T47D (cell line): ENCODE data around the gene MGAM2.

Source experiments
- DNase-seq, 2 experiments: peaks; one replicate each; pipeline versions ENCODE4 v3.0.0 to v3.0.0-alpha.2; 2011 to 2012; ENCODE audit warnings: low read depth in 1 of 2, low spot score in 1 of 2
- JUND ChIP-seq: IDR thresholded peaks from 2 replicates; pipeline ENCODE4 v1.6.1; 2012; ENCODE audit warnings: low read depth
- in situ Hi-C: cut with HindIII; loops from 2 replicates; pipeline ENCODE4 v1.10.0; 2016; ENCODE audit warnings: low sequenced_read_pairs, low pct_unique_long_range_greater_than_20kb

Gene MGAM2

DNA sequence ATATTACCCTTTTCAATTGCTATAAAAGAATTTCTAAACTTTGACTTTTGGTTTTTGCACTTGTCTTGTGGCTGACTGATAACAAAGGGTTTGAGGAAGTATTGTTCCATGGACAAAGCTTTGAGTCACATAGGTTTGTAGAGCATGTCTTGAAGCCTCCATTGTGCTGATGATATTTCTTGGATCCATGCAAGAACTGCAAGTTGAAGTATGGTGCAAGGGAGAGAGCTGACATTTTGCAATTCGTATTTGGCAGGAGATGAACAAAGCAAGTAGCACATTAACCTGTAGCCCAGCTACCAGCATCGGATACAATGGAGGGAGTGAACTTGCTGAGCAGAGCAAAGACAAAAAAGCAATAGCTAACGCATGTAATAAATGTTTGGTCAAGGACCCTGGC is 23.4 kb downstream of the MGAM2 start:
- no peak for TF ChIP-seq JUND
- no peak for DNase-seq
- in situ Hi-C loops, result no loop called here

DNA sequence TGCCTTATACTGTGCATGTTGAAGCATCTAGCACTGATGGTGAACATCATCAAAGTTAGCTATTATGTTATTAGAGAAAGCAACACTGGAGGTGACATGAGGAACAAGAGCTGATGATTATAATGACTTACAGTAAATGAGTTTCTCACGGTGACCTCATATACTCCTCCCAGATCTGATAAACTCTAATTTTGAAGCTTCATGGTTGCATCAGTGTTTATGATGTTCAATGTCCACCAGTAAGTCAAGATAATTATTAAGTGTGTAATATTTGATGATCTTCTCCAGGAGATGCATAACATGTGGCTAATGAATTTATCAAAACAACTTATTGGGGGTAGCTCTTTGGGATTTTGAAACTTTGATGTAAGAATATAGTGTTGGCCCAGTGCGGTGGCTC is 27.5 kb downstream of the MGAM2 start:
- in situ Hi-C loops, result no loop called here
- no peak for DNase-seq
- no peak for TF ChIP-seq JUND

DNA sequence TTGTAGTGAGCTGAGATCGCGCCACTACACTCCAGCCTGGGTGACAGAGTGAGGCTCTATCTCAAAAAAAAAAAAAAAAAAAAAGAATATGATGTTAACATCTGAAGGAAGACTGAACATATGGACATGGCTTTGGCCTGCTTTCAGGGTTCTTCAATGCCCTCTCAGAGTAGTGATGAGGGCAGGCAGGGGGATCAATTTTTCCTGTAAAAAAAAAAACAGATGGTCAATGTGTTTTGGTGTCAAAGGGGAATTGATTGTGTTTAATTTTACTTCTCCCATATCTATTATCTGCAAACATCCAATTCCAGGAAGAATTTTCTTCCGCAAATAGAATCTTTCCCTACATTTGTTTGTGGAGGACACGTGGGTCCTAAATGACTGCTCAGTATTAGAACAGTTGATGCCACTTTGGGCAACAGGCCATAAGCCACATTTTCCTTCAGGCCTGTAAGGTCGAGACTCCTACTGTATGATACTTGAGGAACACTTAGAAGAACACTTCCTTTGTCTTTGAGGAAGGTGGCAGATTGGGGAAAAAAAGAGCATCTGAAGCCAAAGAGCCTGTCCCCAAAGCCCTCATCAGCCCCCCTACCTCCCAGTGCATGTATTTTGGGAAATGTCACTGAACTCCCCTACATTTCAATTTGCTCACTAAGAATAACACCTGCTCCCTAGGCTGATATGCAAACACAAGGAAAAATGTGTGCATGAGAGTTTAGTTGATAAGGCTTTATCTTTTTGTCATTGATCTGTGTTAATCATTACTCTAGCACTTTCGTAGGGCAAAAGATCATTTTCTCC is 28.3 kb downstream of the MGAM2 start:
- TF ChIP-seq JUND, result no peak
- no peak for DNase-seq
- in situ Hi-C loops, result no loop called here

DNA sequence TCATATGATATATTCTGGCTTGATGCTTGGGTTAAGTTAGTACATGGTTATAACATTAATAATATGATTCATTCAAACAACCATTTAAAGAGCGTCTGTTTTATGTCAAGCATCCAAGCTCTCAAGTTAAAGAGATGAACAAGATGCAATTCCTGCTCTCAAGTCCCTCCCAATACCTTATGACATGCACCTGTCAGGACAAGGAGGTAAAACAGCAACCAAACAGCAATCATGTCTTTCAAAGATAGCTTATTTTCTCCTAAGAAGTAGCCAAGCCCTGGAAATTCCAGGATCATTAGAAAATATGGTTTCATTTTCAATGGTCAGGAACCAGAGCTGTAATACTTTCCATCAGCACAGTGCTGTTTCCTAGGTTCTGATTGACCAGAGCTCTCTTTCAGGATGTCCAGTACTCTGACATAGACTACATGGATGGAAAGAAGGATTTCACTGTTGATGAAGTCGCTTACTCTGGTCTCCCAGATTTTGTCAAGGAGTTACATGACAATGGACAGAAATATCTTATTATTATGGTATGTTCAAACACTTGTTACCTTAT is 29.0 kb downstream of the MGAM2 start:
- DNase-seq, result no peak
- TF ChIP-seq JUND, result no peak
- in situ Hi-C loops, result no loop called here

DNA sequence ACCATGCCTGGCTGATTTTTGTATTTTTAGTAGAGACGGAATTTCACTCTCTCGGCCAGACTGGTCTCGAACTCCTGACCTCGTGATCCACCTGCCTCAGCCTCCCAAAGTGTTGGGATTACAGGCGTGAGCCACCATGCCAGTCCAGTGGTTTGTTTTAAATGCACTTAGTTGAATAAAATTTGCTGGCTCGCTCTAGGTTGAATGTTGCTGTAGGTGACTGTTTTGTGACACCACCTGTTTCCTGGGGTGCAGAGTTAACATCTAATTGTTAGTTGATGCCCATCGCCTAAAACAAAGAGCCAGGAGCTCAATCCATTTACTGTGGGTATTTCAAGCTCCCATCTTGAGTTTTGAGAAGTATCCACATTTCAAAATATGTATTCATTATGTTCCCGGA is 31.2 kb downstream of the MGAM2 start:
- no peak for DNase-seq
- in situ Hi-C loops, result no loop called here
- no peak for TF ChIP-seq JUND

DNA sequence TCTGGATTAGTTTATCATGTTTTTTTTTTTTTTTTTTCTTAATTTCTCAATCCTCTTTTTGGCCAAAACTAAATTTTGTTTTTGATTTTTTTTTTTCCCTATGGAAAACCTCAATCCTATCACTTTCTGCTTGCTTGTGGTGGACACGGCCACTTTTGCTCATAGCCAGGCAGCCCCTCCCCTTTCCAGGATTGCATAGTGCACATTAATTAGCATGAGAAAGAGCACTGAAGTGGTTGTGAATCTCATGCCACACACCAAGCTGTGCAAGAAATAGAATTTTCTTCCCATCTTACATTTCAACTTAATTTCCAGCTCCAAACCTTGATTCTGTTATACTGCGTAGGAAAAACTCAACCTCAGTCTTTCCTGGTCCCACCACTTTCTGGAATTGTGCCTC is 34.6 kb downstream of the MGAM2 start:
- TF ChIP-seq JUND, result no peak
- DNase-seq, result no peak
- in situ Hi-C loops, result no loop called here

DNA sequence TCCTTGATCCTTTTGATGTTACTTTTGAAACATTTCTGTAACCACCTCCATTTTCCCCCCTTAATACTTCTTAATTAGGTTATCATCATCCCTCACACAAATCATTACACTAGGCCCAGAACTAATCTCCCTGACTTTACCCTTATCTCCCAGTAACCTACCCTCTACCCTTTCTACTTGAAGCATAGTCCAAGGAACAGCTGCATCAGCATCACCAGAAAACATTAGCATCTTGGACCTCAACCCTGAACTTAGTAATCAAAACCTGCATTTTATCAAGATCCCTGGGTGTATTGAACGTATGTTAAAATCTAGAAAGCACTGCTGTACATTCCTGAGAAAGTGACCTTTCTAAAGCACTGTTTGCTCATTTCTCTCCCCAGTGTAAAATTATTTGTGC is 38.8 kb downstream of the MGAM2 start:
- DNase-seq, result no peak
- in situ Hi-C loops, result no loop called here
- no peak for TF ChIP-seq JUND

DNA sequence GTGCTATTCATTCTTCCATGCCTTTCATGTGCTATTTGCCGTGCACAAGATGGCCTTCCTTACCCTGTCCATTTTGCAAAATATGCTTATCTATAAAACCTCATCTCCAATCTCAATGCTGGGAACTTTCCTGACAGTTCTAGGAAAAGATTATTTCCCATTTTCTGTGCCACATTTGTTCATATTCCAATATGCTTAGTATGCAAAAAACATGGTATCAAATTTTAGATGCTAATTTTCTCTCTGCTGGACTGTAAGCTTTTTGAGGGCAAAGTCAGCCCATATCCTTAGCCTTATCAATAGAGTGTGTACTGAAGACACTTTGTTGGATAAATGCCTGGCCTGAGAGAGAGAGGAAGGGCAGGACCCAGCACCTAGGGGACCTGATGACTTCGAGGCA is 39.4 kb downstream of the MGAM2 start:
- in situ Hi-C loops, result no loop called here
- DNase-seq, result no peak
- no peak for TF ChIP-seq JUND

DNA sequence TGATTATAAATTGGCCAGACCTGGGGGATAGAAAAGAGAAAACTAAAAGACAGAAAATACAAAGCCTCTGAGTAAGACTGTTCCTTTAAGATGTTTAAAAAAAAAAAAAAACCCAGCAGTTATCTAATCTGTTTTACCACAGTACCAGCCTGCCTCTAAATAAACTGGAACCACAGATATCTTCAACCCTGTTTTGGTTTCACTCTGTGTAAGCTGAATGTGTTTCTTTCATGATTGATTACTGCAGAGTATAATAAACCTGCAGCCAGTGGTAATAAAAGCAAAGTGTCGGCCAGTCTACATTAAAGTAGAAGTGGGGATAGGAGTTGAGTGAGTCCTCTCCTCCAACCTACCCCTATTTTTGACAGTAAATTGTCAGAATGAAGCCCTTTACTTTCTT is 40.6 kb downstream of the MGAM2 start:
- no peak for DNase-seq
- TF ChIP-seq JUND, result no peak
- in situ Hi-C loops, result no loop called here

DNA sequence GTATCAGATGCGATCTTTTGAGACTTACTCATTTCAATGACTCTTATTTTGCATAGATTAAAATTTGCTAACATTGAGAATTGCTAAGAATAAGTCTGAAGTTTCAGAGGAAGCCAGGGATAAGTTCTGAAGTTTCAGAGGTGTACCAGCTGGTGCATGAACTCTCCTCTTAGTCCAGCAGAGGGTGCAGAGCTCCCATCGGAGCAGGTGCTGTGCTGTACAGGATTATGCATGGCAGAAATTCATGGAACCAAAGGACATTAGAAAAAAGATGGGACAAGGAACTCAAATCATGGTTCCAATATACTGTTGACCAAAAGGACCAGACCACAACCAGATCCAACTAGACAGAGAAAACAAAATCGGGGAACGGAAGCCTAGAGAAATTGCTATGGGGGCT is 41.9 kb downstream of the MGAM2 start:
- TF ChIP-seq JUND, result no peak
- peak; percentile 23 to 52 for DNase-seq
- in situ Hi-C loops, result no loop called here

DNA sequence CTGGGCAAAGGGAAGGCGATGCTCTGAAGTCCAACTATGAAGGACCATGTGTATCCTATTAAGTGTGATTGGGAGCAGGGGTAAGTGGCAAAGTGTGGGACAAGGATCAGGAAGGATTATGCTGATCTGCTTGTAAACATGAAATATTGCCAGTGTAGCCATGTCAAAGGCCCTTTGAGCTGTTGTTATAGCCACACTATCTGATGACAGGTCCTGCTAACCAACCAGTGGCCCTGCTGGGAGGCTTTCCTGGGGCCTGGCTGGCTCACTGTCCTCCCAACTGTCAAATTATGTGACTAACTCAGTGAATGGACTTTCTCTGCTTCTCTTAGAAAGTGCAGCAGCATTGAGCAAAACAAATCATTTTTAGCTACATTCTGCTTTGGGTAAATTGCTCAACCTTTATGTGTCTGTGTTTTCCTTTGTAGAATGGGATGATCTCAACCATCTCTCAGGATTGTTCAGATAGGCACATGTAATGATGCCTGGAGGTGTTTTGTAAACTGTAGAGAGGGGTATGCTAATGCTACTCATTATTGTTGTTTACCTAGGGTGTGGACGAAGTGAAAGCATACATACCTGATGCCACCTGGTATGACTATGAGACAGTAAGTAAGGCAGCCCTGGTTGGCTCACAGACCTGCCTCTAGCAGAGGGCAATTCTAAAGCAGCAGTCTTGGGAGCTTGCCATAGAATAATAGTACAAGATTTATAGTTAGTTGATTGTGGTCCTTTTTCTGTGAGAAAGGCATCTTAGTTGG is 47.4 kb downstream of the MGAM2 start:
- DNase-seq, result no peak

DNA sequence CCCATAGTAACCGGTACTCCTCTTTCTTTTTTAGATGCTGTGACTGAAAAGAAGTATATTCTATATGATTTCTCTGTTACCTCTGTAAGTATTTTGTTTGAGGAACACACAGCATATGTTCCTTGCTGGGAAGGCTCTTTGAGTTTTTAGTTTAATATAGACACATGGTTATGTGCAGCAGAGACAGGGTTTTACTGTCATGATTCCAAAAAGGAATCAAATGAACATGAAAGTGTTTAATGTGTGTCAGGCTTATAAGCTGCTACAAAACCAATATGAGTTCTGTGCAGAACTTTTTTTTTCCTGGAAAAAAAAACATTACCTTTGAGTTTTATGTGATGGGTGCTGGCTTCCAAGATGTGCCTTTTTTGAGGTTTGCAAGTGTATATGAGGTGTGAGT is 50.4 kb downstream of the MGAM2 start:
- no peak for DNase-seq
- in situ Hi-C loops, result no loop called here
- no peak for TF ChIP-seq JUND

More for the DNA sequence above, 47.4 kb downstream of the MGAM2 start:
- TF ChIP-seq JUND, result no peak
- in situ Hi-C loops, result no loop called here

DNA sequence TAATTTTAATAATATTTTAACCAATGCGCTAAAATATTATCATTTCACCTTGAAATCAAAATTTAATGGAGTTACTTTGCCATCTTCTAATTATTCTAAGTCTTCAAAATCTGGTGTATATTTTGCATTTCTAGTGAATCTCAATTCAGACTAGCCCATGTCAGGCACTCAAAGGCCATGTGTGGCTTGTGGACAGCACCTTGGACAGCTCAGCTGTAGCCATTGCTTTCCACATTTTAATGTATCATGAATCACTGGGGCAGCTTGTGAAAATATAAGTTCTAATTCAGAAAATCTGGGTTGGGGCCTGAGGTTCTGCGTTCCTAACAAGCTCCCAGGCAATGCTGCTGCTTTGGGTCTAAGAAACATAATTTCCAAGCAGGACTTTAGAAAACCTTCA is 57.2 kb downstream of the MGAM2 start:
- no peak for TF ChIP-seq JUND
- in situ Hi-C loops, result no loop called here
- DNase-seq, result peak; percentile 12 to 52
